K562 (cell line): ENCODE data around the gene PRM3. TPM values are rescaled to one million over a fixed set of nuclear protein-coding genes. Genes with fewer than 3 reads are reported as not detected.

Source experiments
- ATF3 ChIP-seq, 2 experiments: fragments of 450-650 bp in 1 of 2; sonication (generic) in 1 of 2; formaldehyde crosslinking in 1 of 2; IDR thresholded peaks in 1 of 2; conservative IDR thresholded peaks in 1 of 2; 2 replicates each; pipeline versions ENCODE4 v1.6.1 to v1.8.1; 2016 to 2023; ENCODE audit warnings: mild to moderate bottlenecking in 2 of 2, moderate library complexity in 2 of 2, inconsistent platforms in 1 of 2, missing genetic modification reagents in 1 of 2
- KAT8 ChIP-seq: fragments of 450-650 bp; IDR thresholded peaks from 2 replicates; pipeline ENCODE4 v1.6.1; 2016; ENCODE audit warnings: low read depth, mild to moderate bottlenecking
- KLF6 ChIP-seq: fragments of 250-450 bp; sonication (Bioruptor Pico); IDR thresholded peaks from 2 replicates; pipeline ENCODE4 v1.4.0; 2020; ENCODE audit warnings: mild to moderate bottlenecking, moderate library complexity, borderline replicate concordance
- MAX ChIP-seq: sonication (generic); formaldehyde crosslinking; IDR thresholded peaks from 2 replicates; pipeline ENCODE4 v1.9.0; 2022; ENCODE audit warnings: mild to moderate bottlenecking, missing genetic modification reagents
- MAZ ChIP-seq, 2 experiments: fragments of 450-650 bp in 1 of 2; sonication (generic) in 1 of 2; formaldehyde crosslinking; IDR thresholded peaks in 1 of 2; conservative IDR thresholded peaks in 1 of 2; 2 replicates each; pipeline versions ENCODE4 v1.4.0 to v1.5.0; 2020; ENCODE audit warnings: mild to moderate bottlenecking in 1 of 2, missing genetic modification reagents in 1 of 2
- MEIS2 ChIP-seq: fragments of 450-650 bp; IDR thresholded peaks from 2 replicates; pipeline ENCODE4 v1.6.1; 2014; ENCODE audit warnings: mild to moderate bottlenecking; ENCODE audit not compliant: partially characterized antibody
- MNT ChIP-seq, 2 experiments: fragments of 450-650 bp; conservative IDR thresholded peaks; 2 replicates each; pipeline ENCODE4 v1.6.1; 2017; ENCODE audit warnings: mild to moderate bottlenecking in 2 of 2, moderate library complexity in 2 of 2
- NFIX ChIP-seq: fragments of 250-450 bp; sonication (Bioruptor Pico); IDR thresholded peaks from 2 replicates; pipeline ENCODE4 v1.4.0; 2020; ENCODE audit warnings: low read depth, mild to moderate bottlenecking, moderate library complexity
- PBX2 ChIP-seq, 2 experiments: IDR thresholded peaks in 1 of 2; conservative IDR thresholded peaks in 1 of 2; 2 replicates each; pipeline ENCODE4 v1.6.1; 2016; ENCODE audit warnings: low read depth in 2 of 2, mild to moderate bottlenecking in 1 of 2, missing compliant biosample characterization in 1 of 2, missing genetic modification characterization in 1 of 2, moderate library complexity in 1 of 2
- RUNX1 ChIP-seq: sonication (generic); IDR thresholded peaks from 2 replicates; pipeline ENCODE4 v1.6.1; 2016; ENCODE audit warnings: antibody characterized with exemption, low read depth
- SIN3A ChIP-seq, 2 experiments: fragments of 150-350 bp in 1 of 2; IDR thresholded peaks; 2 replicates each; pipeline ENCODE4 v1.6.1; 2011 to 2016; ENCODE audit warnings: borderline replicate concordance in 2 of 2, low read depth in 2 of 2, low read length in 2 of 2, mild to moderate bottlenecking in 2 of 2, moderate library complexity in 2 of 2; ENCODE audit not compliant: control insufficient read depth in 1 of 2
- ZFP1 ChIP-seq: fragments of 450-650 bp; formaldehyde crosslinking; IDR thresholded peaks from 2 replicates; pipeline ENCODE4 v1.4.0; 2020; ENCODE audit warnings: mild to moderate bottlenecking, mixed read lengths
- polyA plus RNA-seq, 8 experiments: library from polyadenylated mRNA; depleted of rRNA in 4 of 8; stranded (reverse) in 5 of 8; unstranded in 3 of 8; fragments of >200 nt; fragmentation: Nextera tagmentation in 2 of 8; fragmentation: Illumina TruSeq in 1 of 8; extraction: Ambion mirVana in 2 of 8; extraction: Trizol in 1 of 8; gene quantifications; 2 replicates each; pipeline versions ENCODE4 v1.2.1 to v1.2.3, GENCODE V29; 2011 to 2014; ENCODE audit warnings: inconsistent platforms in 1 of 8, missing spikeins in 1 of 8
- total RNA-seq, 7 experiments: library from RNA; depleted of rRNA in 6 of 7; stranded (reverse); fragments of >200 nt in 6 of 7; fragmentation: Illumina TruSeq in 2 of 7; extraction: Trizol in 2 of 7; gene quantifications; 2 replicates each; pipeline versions ENCODE4 v1.2.1 to v1.2.3, GENCODE V29; 2011 to 2021; ENCODE audit warnings: low replicate concordance in 1 of 7

Gene PRM3
- total and polyA plus RNA-seq, 9 of the 15 experiments (the other 6 are each of a cell fraction or from before 2014, with no cell fraction given): not detected

- TF ChIP-seq ATF3 (IDR thresholded peaks at IDR 0.05) (no peak), ATF3 (CRISPR knock-in tag; conservative IDR thresholded peaks at IDR 0.05) (no peak), KLF6 (CRISPR knock-in tag) (0 out of 2 replicates have a peak, but pooled peaks have one; percentile 8), MNT (conservative IDR thresholded peaks at IDR 0.05) (peak; percentile 72 to 78; a peak in 3 of 4 replicates), MAX (CRISPR knock-in tag) (peak; percentile 74), MEIS2 (no peak), SIN3A (IDR thresholded peaks at IDR 0.05; ENCODE audit: borderline replicate concordance in 2 of 2, control insufficient read depth in 1 of 2, low read depth in 2 of 2, low read length in 2 of 2) (peak; percentile 16 to 45; a peak in 1 of 4 replicates), MAZ (CRISPR knock-in tag; conservative IDR thresholded peaks at IDR 0.05 in 1 of 2, IDR thresholded peaks at IDR 0.05 in 1 of 2) (0 out of 4 replicates have a peak, but pooled peaks of 1 of the 2 experiments have one; percentile 46), RUNX1 (no peak), ZFP1 (CRISPR knock-in tag) (no peak), KAT8 (no peak), PBX2 (CRISPR knock-in tag; IDR thresholded peaks at IDR 0.05; ENCODE audit: low read depth) (no peak), PBX2 (tag; conservative IDR thresholded peaks at IDR 0.05; ENCODE audit: low read depth) (peak; percentile 26; the same call in 1 of the 2 replicates), NFIX (CRISPR knock-in tag) (no peak)
These were observed 39.5 kb upstream of the PRM3 start (continued) for GRCh38 chr16:11312718-11313492.
